HuH-7.5 (cell line): Measurements from ENCODE around the gene FAM3A.
A peak's percentile ranks its signal among the peaks of the same experiment; 100 is the strongest.

ENCODE experiments used
- DNase-seq: peaks from one replicate; pipeline ENCODE4 v3.0.0; 2011; ENCODE audit warnings: low spot score

FAM3A gene

DNA sequence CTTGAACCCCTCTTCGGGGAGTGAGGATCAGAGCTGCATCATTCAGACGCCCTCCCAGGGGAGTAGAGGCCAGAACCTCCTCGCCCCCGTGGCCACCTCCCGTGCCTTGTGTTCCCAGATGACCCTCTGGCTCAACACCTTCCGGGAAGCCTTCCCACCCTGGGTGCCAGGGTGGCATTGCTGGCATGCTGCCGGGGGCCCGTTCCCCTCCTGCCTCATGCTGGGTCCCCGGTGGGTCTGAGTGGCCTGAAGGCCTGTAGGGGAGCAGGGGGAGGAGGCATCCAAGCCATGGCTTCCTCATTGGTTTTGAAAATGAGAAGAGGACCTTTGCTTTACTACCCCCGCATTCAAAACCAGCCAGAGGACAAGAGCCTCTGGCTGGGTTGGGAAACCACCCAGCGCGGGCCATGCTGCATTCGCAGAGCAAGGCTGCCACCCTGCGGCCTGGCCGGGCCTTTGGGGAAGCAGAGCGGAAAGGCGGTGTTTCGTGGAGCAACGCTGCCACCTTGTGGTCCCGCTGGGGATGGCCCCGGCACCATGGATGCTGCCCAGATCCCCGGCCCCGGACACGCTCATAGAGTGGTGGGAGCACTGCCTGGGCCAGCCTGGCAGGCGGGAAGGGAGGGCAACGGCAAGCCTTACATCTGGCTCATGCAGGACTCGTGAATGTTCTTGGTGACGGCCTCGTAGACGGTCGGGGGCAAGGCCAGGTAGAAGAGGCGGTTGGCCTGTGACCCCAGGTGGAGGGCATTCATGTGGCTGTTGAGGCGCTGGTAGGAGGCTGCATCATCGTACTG lies 18.7 kb upstream of the FAM3A start:
- peak; percentile 66 for DNase-seq

GRCh38 chrX:154532690-154533089 lies 16.7 kb upstream of the FAM3A start:
- no peak for DNase-seq

GRCh38 chrX:154531626-154532025 lies 15.6 kb upstream of the FAM3A start:
- no peak for DNase-seq

- no peak for DNase-seq
Observed at GRCh38 chrX:154530286-154530685, 14.3 kb upstream of the FAM3A start.

DNA sequence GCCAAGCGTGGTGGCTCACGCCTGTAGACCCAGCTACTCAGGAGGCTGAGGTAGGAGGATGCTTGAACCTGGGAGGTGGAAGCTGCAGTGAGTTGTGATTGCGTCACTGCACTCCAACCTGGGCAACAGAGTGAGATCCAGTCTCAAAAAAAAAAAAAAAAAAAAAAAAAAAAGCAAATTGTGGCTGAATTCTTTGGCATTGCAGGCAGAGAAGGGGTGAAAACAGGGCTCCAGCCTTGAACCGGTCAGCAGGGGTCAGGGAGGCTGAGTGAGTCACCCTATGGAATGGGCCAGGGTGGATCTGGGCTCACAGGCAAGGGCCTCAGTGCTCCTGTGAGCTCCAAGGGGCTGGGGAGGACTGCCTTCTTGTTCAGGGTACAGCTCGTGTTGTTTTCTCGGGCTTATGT lies 13.2 kb upstream of the FAM3A start:
- no peak for DNase-seq

- peak; percentile 43 for DNase-seq
Observed at GRCh38 chrX:154526901-154527675, 11.1 kb upstream of the FAM3A start.

DNA sequence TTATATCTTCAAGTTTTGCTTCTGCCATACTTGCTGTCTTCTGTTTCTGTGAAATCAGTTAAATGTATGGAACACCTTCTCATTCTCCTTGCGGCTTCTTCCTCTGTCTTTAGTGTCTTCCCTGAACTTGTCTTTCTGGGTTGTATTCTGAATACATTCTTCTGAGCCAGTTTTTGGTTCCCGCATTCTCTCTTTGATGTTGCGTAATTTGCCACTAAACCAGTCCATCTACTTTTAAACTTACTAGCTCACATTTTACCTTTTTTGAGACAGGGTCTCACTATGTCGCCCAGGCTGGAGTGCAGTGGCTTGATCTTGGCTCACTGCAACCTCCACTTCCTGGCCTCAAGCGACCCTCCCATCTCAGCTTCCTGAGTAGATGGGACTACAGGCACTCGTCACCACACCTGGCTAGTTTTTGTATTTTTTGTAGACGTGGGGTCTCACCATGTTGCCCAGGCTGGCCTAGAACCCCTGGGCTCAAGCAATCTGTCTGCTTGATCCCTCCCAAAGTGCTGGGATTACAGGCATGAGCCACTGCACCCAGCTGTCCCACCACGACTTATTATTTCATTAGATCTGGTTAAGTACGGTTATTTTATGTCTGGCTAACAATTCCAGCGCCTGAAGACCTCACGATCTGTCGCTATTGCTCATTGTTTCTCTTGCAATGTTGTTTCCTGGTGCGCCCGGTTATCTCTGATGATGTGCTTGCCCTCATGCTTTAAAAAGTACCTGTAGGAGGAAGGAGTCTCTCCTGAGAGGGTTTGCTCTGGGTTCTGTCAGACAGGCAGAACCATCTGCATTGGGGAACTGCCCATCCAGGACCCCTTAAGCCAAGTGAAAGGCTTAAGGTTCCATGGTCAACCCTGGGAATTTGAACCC lies 9.8 kb upstream of the FAM3A start:
- DNase-seq: no peak

DNA sequence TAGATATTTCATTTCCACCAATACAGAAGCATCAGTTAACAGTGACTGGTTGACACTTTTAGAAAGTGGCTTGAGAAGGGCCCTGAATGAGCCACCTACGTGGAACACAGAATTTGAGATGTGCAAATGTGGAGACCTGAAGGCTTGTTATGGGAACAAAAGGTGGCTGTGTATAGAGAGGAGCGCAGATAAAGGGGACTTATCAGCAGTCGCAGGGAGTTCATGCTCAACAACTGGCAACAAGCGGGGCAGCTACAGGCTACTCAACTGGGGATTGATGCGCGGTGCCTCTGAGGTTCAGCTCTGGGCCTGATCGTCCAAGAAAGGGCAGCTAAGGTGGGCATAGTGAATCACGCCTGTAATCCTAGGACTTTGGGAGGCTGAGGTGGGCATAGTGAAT lies 3.4 kb upstream of the FAM3A start:
- DNase-seq: no peak

DNA sequence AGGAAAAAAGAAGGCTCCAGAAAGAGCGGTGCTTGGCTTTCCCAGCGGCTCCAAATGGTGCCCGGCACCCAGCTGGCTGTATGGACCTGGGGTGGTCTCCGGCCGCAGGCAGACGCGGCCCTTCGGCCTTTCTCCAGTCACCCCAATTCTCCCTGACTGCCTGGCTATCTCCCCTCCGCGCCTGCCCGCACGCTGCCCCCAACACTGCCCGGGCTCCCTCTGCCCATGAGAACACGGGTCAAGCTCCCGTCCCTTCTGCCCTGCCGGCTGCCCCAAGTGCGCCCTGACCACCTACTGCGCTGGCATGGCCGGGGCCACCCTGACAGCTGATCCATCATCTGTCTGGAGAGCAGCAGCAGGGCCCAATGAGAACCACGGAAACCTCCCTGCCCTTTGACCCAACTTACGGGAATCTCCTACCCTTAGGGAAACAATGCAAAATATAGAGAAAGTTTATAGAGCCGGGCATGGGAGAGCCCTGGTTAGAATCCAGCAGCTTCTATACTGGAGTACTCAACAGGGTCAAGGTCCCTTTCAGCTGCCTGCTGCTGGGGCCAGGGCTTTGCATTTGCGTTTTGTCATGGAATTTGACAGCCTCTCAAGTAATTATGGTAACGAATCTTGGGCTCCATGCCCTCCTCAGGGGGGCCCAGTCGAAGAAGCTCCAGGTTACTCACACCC lies 1.2 kb upstream of the FAM3A start:
- no peak for DNase-seq

DNA sequence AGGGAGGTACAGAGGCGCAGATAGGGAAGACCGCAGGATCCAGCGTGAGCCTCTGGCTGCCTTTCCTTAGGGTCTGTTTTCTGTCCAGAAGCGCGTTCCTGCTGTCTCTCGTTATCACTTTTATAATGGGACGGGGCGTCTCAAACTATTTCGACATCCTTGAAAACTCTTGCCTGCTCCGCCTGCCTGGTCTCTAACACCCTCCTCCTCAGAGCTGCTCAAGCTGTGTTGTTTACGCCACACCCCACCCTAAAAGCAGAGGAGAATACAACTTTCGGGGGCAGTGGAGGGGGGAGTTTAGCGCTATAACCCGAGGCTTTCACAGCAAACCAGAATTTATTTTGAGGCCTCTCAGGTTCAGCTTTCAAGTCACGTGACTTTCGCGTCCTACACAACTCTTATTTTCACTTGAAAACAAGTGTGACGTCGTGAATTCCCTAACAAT lies 646 bp upstream of the FAM3A start:
- DNase-seq: no peak

DNA sequence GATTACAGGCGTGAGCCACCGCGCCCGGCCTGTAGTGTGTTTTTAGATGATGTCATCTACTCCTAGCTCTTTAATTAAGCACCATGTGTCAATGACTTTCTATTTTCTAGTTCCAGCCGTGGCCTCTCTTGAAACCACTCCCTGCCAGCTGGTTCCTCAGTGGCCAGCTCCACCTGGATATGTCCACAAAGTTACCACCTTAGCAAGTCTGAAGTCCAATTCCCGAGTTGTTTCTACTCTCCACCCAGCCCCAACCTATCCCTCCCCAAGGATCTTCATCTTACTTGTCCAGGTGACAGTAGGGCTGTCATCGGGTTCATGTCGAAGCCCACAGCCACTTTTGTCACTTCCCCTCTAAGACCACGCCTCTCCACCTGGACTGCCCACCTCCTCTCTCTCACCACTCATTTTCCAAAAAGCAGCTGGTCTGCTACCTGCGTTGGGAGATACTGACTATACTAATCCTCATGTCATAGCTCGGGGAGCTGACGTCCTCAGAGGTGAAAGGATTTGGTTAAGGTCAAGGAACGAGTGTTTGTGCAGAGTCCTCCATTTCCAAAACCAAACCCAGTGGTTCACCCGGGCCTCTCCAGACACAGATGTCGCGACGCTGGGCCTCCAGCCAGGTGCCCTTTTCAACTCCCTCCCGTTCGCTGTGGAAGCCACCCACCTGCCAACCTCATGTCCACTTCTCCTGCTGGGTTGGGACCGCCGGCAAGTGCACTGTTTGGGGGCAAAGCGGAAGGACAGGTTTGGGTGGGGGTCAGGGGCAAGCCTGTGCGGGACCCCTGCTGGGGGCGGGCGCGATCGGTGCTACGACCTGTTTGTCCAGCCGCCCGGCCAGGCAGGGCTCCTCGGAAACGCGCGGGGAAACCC lies 704 bp downstream of the FAM3A start:
- DNase-seq: no peak

DNA sequence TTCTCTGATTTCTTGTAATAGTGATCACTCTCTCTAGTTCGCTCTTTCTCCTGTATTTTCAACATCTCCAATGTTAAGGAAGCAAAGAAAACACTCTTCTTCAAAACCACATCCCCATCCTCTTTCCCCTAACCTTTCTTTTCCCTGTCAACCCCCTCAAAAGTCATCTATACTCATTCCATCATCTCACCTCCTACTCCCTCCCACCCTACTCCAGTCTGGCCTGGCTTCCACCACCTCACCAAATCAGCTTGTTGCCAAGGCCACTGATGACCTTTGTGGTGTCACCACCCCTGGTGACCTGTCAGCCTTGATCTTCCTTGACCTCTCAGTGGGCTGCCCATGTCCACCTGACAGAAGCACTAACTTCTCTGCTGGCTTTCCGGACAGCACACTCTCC lies 2.3 kb downstream of the FAM3A start:
- no peak for DNase-seq

DNA sequence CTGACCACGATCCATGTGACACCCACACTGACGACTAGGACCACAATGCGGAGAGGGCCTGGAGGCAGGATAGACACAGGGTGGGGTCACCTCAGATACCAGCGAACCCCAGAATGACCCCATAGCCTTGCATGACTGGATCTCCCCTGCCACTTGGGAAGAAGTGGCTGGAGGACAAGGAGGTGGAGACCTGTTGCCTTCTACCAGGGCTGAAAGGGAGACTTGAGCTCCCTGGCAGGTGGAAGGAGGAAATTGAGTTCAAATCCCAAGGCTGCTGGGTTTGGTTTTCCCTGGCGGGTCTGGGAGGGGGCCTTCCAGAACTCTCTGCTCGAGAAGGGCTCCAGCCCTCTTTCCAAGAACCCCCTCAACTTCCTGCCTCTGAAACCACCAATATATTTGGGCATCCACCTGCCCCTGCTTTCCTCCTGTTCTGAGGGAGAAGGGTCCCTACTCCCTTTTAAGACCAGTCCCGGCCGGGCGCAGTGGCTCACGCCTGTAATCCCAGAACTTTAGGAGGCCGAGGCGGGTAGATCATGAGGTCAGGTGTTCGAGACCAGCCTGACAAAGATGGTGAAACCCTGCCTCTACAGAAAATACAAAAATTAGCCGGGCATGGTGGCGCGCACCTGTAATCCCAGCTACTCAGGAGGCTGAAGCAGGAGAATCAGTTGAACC lies 3.0 kb downstream of the FAM3A start:
- no peak for DNase-seq

DNA sequence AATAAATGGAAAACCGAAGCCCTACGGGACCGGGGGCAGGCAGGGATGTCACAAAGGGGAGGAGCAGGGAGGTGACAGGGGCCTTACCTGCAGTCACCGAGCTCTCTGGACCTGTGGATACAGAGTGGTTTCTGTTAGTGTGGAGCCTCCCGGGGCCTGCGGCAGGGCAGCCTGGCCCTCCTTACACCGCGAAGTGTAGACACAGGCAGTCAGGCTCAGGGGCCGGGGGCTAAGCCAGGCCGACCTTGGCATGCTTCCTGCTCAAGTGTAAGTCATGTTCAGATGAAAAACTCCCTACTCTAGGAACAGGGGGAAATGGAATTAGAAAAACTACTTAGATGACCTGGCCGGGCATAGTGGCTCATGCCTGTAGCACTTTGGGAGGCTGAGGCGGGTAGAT lies 4.3 kb downstream of the FAM3A start:
- no peak for DNase-seq

GRCh38 chrX:154509455-154509854 lies 6.6 kb downstream of the FAM3A start:
- no peak for DNase-seq

GRCh38 chrX:154508384-154508745 lies 7.7 kb downstream of the FAM3A start:
- no peak for DNase-seq

- no peak for DNase-seq
Observed at GRCh38 chrX:154507673-154508383, 8.2 kb downstream of the FAM3A start.

DNA sequence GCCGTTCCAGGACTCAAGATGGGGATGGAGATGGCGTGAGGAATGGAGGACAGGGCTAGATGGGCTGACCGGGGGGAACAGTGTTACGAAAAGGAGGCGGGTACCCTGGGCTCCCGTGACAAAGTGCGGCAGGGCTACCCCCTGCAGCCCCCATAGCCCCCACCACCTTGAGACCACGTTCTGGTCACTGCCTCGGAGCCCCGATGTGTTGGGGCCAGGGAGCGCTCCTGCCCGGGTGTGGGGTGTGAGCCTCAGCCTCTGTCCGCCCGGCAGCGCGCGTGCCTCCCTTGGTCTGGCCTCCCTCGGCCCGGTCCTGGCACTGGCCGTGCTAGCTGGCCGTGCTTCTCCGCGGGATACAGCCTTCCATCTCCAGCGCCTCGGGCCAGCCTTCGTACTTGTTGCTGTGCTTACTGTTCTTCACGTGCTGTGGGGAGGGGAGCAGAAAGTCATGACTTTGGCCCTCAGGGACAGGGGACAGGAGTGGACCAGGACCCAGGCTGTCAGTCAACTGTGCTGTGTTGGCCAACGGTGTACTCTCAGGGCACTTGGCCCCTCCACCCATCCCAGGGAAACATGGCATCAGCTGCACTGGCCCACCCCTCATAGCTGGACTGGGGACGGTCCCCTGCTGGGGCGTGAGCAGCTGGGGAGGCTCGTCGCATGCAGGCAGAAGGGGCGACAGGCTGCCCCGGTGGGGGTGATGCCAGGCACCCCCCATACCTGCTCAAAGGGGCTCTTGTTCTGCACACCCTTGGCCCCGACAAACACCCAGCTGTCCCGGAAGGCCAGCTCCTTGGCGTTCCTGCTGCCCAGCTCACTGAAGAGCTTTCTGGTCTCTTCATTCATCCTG lies 9.3 kb downstream of the FAM3A start:
- DNase-seq: no peak

GRCh38 chrX:154505734-154506133 lies 10.3 kb downstream of the FAM3A start:
- DNase-seq: no peak
